GM13977 (cell line): ENCODE measurements around the gene AKT3.
A peak's percentile ranks its signal among the peaks of the same experiment; 100 is the strongest.

Source experiments
- DNase-seq: peaks from one replicate; pipeline ENCODE4 v3.0.0; 2012; ENCODE audit warnings: low spot score
- CTCF ChIP-seq: IDR thresholded peaks from 2 replicates; pipeline ENCODE4 v1.5.1; 2012; ENCODE audit warnings: mild to moderate bottlenecking, control low read depth; ENCODE audit not compliant: insufficient read depth; ENCODE audit errors: extremely low read depth, missing control alignments
- in situ Hi-C: fragments of 300-500 bp; cut with MboI; formaldehyde crosslinking; loops from one replicate; pipeline ENCODE4 v1.12.0; 2022; ENCODE audit warnings: low sequenced_read_pairs, low pct_unique_long_range_greater_than_20kb, mixed read lengths, inconsistent platforms; ENCODE audit not compliant: unreplicated experiment

The AKT3 gene

GRCh38 chr1:243748706-243749283 lies 101.2 kb downstream of the AKT3 start:
- peak; percentile 77 for DNase-seq
- peak; percentile 71 for TF ChIP-seq CTCF
- in situ Hi-C loops: loop anchor here (25.0 kb wide), 1 partner anchor 411 kb away; no protein-coding TSS in a partner anchor

- no peak for TF ChIP-seq CTCF
- DNase-seq: no peak
- in situ Hi-C loops: loop anchor here (25.0 kb wide), 1 partner anchor 411 kb away; no protein-coding TSS in a partner anchor
Observed at GRCh38 chr1:243748227-243748626, 101.8 kb downstream of the AKT3 start.

- TF ChIP-seq CTCF: no peak
- no peak for DNase-seq
- in situ Hi-C loops: loop anchor here (25.0 kb wide), 1 partner anchor 409 kb away; no protein-coding TSS in a partner anchor
Observed at GRCh38 chr1:243746751-243747150, 103.3 kb downstream of the AKT3 start.

GRCh38 chr1:243745356-243745755 lies 104.7 kb downstream of the AKT3 start:
- in situ Hi-C loops: loop anchor here (25.0 kb wide), 1 partner anchor 408 kb away; no protein-coding TSS in a partner anchor
- TF ChIP-seq CTCF: no peak
- DNase-seq: no peak

GRCh38 chr1:243742819-243743218 lies 107.2 kb downstream of the AKT3 start:
- DNase-seq: no peak
- in situ Hi-C loops: loop anchor here (25.0 kb wide), 1 partner anchor 406 kb away; no protein-coding TSS in a partner anchor
- TF ChIP-seq CTCF: no peak

- TF ChIP-seq CTCF: no peak
- in situ Hi-C loops: loop anchor here (25.0 kb wide), 1 partner anchor 403 kb away; no protein-coding TSS in a partner anchor
- DNase-seq: no peak
Observed at GRCh38 chr1:243740255-243740999, 109.6 kb downstream of the AKT3 start.
